Fibroblast of lung (primary cell): ENCODE data around the gene PKD2L2.

ENCODE experiments used
- CTCF ChIP-seq, 2 donors: IDR thresholded peaks in 1 of 2; conservative IDR thresholded peaks in 1 of 2; 1 replicate in 1 of 2; 2 replicates in 1 of 2; pipeline ENCODE4 v1.5.1; 2011 to 2012; ENCODE audit warnings: low read length in 2 of 2, control low read depth in 1 of 2, inconsistent platforms in 1 of 2, low read depth in 1 of 2, mild to moderate bottlenecking in 1 of 2
- EZH2 ChIP-seq: IDR thresholded peaks from 2 replicates; pipeline ENCODE4 v1.5.1; 2012; ENCODE audit warnings: low read length, control low read depth, mild to moderate bottlenecking; ENCODE audit errors: missing control alignments

GRCh38 chr5:137960819-137961218 is 71.6 kb downstream of the PKD2L2 start:
- TF ChIP-seq CTCF (conservative IDR thresholded peaks at IDR 0.05 in 1 of 2, IDR thresholded peaks at IDR 0.05 in 1 of 2; ENCODE audit: low read depth in 1 of 2, low read length in 2 of 2) (no peak), EZH2 (no peak)
